ENCODE results near the gene SMIM36. TPM values are rescaled to one million over a fixed set of nuclear protein-coding genes. Genes with fewer than 3 reads are reported as not detected.

Gene SMIM36
- total RNA-seq, 1 experiment from 2014 or later, result not detected

GRCh38 chr17:55433029-55433628 lies 78.1 kb downstream of the SMIM36 start:
- POLR2A ChIA-PET, result no interaction called here
- H3K9me3 Mint-ChIP-seq, result peaks cover 5% of the 10 kb centered on the region
- ATAC-seq (no peak; the same call in 1 of the 2 replicates), DNase-seq (ENCODE audit: low spot score) (no peak)
- CTCF ChIA-PET, result no interaction called here
- TF ChIP-seq ZNF396 (CRISPR knock-in tag; IDR thresholded peaks at IDR 0.05; ENCODE audit: borderline replicate concordance) (no peak), ATF2 (CRISPR knock-in tag; IDR thresholded peaks at IDR 0.05; ENCODE audit: borderline replicate concordance, low read depth) (no peak), KAT7 (CRISPR knock-in tag; IDR thresholded peaks at IDR 0.05; ENCODE audit: borderline replicate concordance) (no peak), TP53 (CRISPR knock-in tag; IDR thresholded peaks at IDR 0.05) (no peak), TCF7 (CRISPR knock-in tag; IDR thresholded peaks at IDR 0.05; ENCODE audit: low read depth) (no peak), ZBTB21 (CRISPR knock-in tag; IDR thresholded peaks at IDR 0.05; ENCODE audit: borderline replicate concordance) (no peak), ZNF138 (CRISPR knock-in tag; conservative IDR thresholded peaks at IDR 0.05) (no peak), JAZF1 (CRISPR knock-in tag; IDR thresholded peaks at IDR 0.05) (no peak), GTF2I (CRISPR knock-in tag; conservative IDR thresholded peaks at IDR 0.05) (no peak), IRF2 (CRISPR knock-in tag; IDR thresholded peaks at IDR 0.05; ENCODE audit: borderline replicate concordance, low read depth) (no peak), ZNF416 (CRISPR knock-in tag; IDR thresholded peaks at IDR 0.05) (no peak), ZNF671 (CRISPR knock-in tag; IDR thresholded peaks at IDR 0.05) (no peak), HMGXB4 (CRISPR knock-in tag; IDR thresholded peaks at IDR 0.05) (no peak)
- H3K36me3 Mint-ChIP-seq, result peaks cover 4% of the 10 kb centered on the region; the same call in 1 of the 2 replicates
- no peaks in the 10 kb centered on the region for H3K27me3 Mint-ChIP-seq (ENCODE audit: low read depth)
- H3K27ac Mint-ChIP-seq, result no peak overlapping the region
- no peak overlapping the region for H3K4me3 Mint-ChIP-seq
- H3K4me1 Mint-ChIP-seq, result peaks cover 28% of the 10 kb centered on the region

GRCh38 chr17:55432358-55433028 lies 78.8 kb downstream of the SMIM36 start:
- Mint-ChIP-seq H3K4me1 (peaks cover 23% of the 10 kb centered on the region), H3K9me3 (no peaks in the 10 kb centered on the region), H3K4me3 (no peak overlapping the region), H3K27ac (no peak overlapping the region), H3K27me3 (ENCODE audit: low read depth) (no peaks in the 10 kb centered on the region), H3K36me3 (no peaks in the 10 kb centered on the region)
- DNase-seq (ENCODE audit: low spot score), result no peak
- ChIA-PET CTCF (no interaction called here), POLR2A (no interaction called here)
- ATAC-seq, result no peak
- no peak for TF ChIP-seq SOX15 (CRISPR knock-in tag; IDR thresholded peaks at IDR 0.05)
- TF ChIP-seq ZNF671 (CRISPR knock-in tag; IDR thresholded peaks at IDR 0.05), result no peak
- TF ChIP-seq ZNF416 (CRISPR knock-in tag; IDR thresholded peaks at IDR 0.05), result no peak
- TF ChIP-seq PREB (CRISPR knock-in tag; IDR thresholded peaks at IDR 0.05; ENCODE audit: borderline replicate concordance), result no peak
- no peak for TF ChIP-seq PRRX2 (CRISPR knock-in tag; IDR thresholded peaks at IDR 0.05)
- TF ChIP-seq TEAD4 (CRISPR knock-in tag; IDR thresholded peaks at IDR 0.05), result no peak
- no peak for TF ChIP-seq MYBL2 (CRISPR knock-in tag; IDR thresholded peaks at IDR 0.05)
- no peak for TF ChIP-seq FOXK1 (CRISPR knock-in tag; IDR thresholded peaks at IDR 0.05)
- TF ChIP-seq AFF4 (CRISPR knock-in tag; IDR thresholded peaks at IDR 0.05; ENCODE audit: borderline replicate concordance), result no peak
- no peak for TF ChIP-seq HMGA2 (CRISPR knock-in tag; IDR thresholded peaks at IDR 0.05)
- no peak for TF ChIP-seq E2F5 (CRISPR knock-in tag; IDR thresholded peaks at IDR 0.05)
- TF ChIP-seq ZNF232 (CRISPR knock-in tag; IDR thresholded peaks at IDR 0.05), result no peak
- no peak for TF ChIP-seq OVOL2 (CRISPR knock-in tag; IDR thresholded peaks at IDR 0.05; ENCODE audit: borderline replicate concordance)
- no peak for TF ChIP-seq MXD4 (CRISPR knock-in tag; IDR thresholded peaks at IDR 0.05; ENCODE audit: borderline replicate concordance)
- no peak for TF ChIP-seq NR3C1 (CRISPR knock-in tag; conservative IDR thresholded peaks at IDR 0.05; ENCODE audit: low read depth)
- TF ChIP-seq ETV6 (CRISPR knock-in tag; IDR thresholded peaks at IDR 0.05), result no peak
- no peak for TF ChIP-seq CBFB (CRISPR knock-in tag; IDR thresholded peaks at IDR 0.05; ENCODE audit: low read depth)
